HG03439 (cell line): ENCODE results near the gene BROX.
A peak's percentile ranks its signal among the peaks of the same experiment; 100 is the strongest.
"Not testable (repeated sequence)": the region's sequence is repeated elsewhere in the genome, so short reads cannot be mapped to it uniquely, and the experiment has no call there.

Source experiments
- ATAC-seq: cut with Tn5 transposase; IDR thresholded peaks from one replicate; pipeline ENCODE4 v1.9.1; 2021; ENCODE audit warnings: mild to moderate bottlenecking, moderate library complexity; ENCODE audit not compliant: unreplicated experiment

Gene BROX

GRCh38 chr1:222712253-222713090, at the start of gene BROX, which contains the start of gene AIDA:
Gene BROX (plus strand): TSS chr1:222712564. CDS start chr1:222715700, 3,136 bp downstream.
Gene AIDA (minus strand): TSS chr1:222712491. CDS start chr1:222712317, 174 bp downstream.
- ATAC-seq = peak; percentile 85

- ATAC-seq = no peak
These were observed 48.9 kb upstream of the BROX start for GRCh38 chr1:222663431-222663934.

GRCh38 chr1:222665964-222666363, 46.4 kb upstream of the BROX start:
- ATAC-seq = no peak

GRCh38 chr1:222668184-222668583, 44.2 kb upstream of the BROX start:
- ATAC-seq = not testable (repeated sequence)

- not testable (repeated sequence) for ATAC-seq
These were observed 43.3 kb upstream of the BROX start for GRCh38 chr1:222669107-222669506.

GRCh38 chr1:222670110-222670509, 42.3 kb upstream of the BROX start:
- ATAC-seq = no peak

GRCh38 chr1:222680080-222680479, 32.3 kb upstream of the BROX start:
- no peak for ATAC-seq

GRCh38 chr1:222691016-222691415, 21.3 kb upstream of the BROX start:
- no peak for ATAC-seq

- no peak for ATAC-seq
These were observed 17.4 kb upstream of the BROX start for GRCh38 chr1:222694927-222695326.

GRCh38 chr1:222696741-222697140, 15.6 kb upstream of the BROX start:
- ATAC-seq = no peak

GRCh38 chr1:222697203-222697602, 15.2 kb upstream of the BROX start:
- no peak for ATAC-seq

- no peak for ATAC-seq
These were observed 14.5 kb upstream of the BROX start for GRCh38 chr1:222697826-222698225.

GRCh38 chr1:222702210-222702609, 10.2 kb upstream of the BROX start:
- ATAC-seq = no peak

- no peak for ATAC-seq
These were observed 8.1 kb upstream of the BROX start for GRCh38 chr1:222704260-222704659.

GRCh38 chr1:222706815-222707214, 5.5 kb upstream of the BROX start:
- ATAC-seq = no peak

- no peak for ATAC-seq
These were observed 2.6 kb upstream of the BROX start for GRCh38 chr1:222709700-222710153.

- peak; percentile 38 for ATAC-seq
These were observed 778 bp upstream of the BROX start for GRCh38 chr1:222711319-222712252.

GRCh38 chr1:222713091-222713961, 962 bp downstream of the BROX start:
- peak; percentile 73 for ATAC-seq

- no peak for ATAC-seq
These were observed 4.0 kb downstream of the BROX start for GRCh38 chr1:222716393-222716792.

- ATAC-seq = no peak
These were observed 16.4 kb downstream of the BROX start for GRCh38 chr1:222728746-222729145.
